Mammary epithelial cell (primary cell): ENCODE results near the gene SWSAP1.

Experiments used
- EZH2 ChIP-seq: IDR thresholded peaks from 2 replicates; pipeline ENCODE4 v1.6.1; 2012; ENCODE audit warnings: low read length, inconsistent platforms, borderline replicate concordance
- TF ChIP-seq, protein P1 (sequence below), 2 donors: IDR thresholded peaks in 1 of 2; conservative IDR thresholded peaks in 1 of 2; 2 replicates each; pipeline ENCODE4 v1.5.1; 2011 to 2012; ENCODE audit warnings: inconsistent platforms in 2 of 2, low read length in 2 of 2, mild to moderate bottlenecking in 2 of 2, control low read depth in 1 of 2, low read depth in 1 of 2; ENCODE audit not compliant: insufficient read depth in 1 of 2; ENCODE audit errors: extremely low read depth in 1 of 2

DNA sequence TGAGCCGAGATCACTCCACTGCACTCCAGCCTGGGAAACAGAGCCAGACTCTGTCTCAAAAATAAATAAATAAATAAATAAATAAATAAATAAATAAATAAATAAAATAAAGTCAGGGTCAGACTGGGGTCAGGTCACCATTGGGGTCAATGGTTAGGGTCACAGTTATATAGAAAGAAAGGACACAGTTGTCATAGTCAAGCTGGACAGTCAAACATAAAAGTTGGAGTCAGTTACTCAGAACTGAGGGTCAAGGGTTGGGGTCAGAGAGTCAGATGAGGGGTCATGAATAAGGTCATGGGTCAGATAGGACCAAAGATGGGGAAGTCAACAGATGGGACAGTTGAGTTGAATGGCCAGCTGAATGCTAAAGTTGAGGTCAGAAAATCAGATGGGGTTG is 26.3 kb downstream of the SWSAP1 start:
- TF ChIP-seq, protein P1, sequence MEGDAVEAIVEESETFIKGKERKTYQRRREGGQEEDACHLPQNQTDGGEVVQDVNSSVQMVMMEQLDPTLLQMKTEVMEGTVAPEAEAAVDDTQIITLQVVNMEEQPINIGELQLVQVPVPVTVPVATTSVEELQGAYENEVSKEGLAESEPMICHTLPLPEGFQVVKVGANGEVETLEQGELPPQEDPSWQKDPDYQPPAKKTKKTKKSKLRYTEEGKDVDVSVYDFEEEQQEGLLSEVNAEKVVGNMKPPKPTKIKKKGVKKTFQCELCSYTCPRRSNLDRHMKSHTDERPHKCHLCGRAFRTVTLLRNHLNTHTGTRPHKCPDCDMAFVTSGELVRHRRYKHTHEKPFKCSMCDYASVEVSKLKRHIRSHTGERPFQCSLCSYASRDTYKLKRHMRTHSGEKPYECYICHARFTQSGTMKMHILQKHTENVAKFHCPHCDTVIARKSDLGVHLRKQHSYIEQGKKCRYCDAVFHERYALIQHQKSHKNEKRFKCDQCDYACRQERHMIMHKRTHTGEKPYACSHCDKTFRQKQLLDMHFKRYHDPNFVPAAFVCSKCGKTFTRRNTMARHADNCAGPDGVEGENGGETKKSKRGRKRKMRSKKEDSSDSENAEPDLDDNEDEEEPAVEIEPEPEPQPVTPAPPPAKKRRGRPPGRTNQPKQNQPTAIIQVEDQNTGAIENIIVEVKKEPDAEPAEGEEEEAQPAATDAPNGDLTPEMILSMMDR (conservative IDR thresholded peaks at IDR 0.05 in 1 of 2, IDR thresholded peaks at IDR 0.05 in 1 of 2; ENCODE audit: extremely low read depth in 1 of 2, insufficient read depth in 1 of 2, low read depth in 1 of 2, low read length in 2 of 2) = no peak
- TF ChIP-seq EZH2 = no peak
